Activated CD4-positive, CD25-positive, alpha-beta regulatory T cell treated with anti-CD3 and anti-CD28 coated beads, Interleukin-2, amount 50 U/mL, for 72 hours (primary cell): ENCODE results near the gene CACNB4.
A peak's percentile ranks its signal among the peaks of the same experiment; 100 is the strongest.

Experiments used
- DNase-seq: peaks from one replicate; pipeline ENCODE4 v3.0.0; 2021

The CACNB4 gene

DNA sequence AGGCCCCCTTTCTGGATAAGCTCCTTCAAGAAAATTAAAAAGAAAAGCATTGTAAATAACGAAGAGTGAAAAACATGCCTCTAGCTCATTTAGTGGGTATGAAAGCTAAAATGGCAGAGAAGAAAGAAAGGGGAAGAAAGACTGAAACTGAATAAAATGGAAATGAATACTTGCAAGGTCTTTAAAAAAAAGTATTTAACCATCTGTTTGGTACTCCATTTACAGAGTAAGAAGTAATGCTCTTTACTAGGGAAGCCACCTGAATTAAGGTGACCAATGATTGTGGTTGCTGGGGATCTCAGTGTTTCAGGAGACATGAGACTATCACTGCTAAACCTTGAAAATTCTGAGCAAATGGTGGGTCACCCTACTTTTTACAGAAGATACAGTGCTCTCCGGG is 253.0 kb downstream of the CACNB4 start:
- DNase-seq, result no peak

GRCh38 chr2:151845481-151845880 is 253.4 kb downstream of the CACNB4 start:
- DNase-seq, result no peak

GRCh38 chr2:151844211-151844896 is 254.5 kb downstream of the CACNB4 start:
- DNase-seq, result no peak

GRCh38 chr2:151843691-151844061 is 255.2 kb downstream of the CACNB4 start:
- no peak for DNase-seq

GRCh38 chr2:151842830-151843690 is 255.8 kb downstream of the CACNB4 start:
- DNase-seq, result no peak

DNA sequence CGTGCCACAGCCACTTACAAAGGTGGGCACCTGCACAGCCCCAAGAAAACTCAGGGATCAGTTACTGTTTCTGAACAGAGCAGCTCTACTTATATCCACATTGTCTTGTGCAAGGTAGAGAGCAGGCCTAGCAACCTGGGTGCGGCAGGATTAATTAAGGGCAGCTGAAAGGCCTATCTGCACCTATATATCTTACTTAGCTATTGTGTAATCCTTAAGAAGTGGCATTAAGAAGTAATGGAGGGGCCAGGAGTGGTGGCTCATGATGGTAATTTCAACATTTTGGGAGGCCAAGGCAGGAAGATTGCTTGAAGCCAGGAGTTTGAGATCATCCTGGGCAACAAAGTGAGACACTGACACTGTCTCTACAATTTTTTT is 257.8 kb downstream of the CACNB4 start:
- no peak for DNase-seq

DNA sequence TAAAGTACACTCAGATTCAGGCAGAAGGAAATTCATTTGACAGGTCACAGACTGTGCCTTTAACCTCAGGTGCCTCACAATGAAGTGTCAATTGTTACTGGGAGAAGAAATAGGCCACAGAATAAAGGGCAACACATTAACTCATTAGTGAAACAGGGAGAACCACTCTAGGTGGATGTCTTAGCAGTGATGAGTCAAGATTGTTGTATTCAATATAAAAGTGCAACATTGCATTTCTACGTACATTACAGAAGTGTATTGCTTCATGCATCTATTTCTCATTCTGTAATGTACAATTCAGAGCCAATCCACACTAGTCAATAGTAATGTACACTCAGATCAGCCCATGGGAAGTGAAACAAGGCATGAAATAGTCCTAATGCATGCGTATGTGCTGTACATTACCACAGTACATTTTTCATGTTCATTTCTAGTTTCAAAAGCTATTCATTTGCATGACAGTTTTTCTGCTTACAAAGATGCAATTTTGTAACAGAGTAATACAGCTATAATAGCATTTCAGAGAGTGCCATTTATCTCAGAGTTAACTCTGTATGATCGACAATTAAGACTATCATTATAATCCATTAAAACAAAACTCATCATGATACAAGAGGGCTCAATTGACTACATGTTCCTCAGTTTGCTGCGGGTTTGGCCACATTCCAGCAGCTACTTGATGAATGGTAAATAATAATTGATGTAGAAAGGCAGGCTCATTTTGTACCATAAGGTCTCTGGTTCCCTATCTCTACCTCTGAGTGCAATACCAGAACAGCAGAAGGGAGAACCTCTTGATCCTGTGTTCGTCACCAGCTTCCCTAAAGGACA is 258.4 kb downstream of the CACNB4 start:
- DNase-seq, result no peak

DNA sequence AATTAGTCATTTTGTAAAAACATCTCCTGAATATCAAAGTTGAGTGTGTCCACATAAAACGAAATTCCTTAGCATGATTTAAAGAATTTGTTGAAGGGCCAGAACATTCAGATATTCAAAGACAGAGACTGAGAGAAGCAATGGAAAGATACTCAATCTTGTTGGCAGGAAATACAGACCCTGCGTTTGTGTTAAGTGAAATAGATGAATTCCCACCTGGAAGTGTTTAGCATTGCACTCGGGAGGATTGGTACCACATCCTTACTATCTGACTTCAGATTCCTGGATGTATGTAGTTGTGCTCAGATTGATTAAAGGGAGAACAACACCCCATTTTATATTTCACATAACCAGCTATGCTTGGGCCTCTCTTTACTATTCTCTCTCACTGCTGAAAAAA is 260.9 kb downstream of the CACNB4 start:
- no peak for DNase-seq

DNA sequence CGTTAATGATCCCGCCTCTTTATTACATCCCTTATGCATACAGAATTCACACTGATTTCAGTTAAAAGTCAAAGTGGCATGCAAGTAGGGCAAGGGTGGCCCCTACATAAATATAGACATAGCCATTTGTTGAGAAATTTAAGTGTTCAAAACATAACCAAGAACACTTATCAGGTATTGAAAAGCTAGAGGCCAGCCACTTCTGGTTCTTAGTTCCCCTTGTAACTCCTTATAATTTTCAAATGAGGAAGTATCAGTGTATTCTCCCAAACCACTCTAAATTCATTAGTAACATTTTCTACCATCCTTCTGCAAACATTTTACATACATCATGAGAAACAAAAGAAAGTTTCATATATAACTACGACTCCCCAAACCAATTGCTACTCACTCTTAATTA is 264.9 kb downstream of the CACNB4 start:
- DNase-seq, result no peak

DNA sequence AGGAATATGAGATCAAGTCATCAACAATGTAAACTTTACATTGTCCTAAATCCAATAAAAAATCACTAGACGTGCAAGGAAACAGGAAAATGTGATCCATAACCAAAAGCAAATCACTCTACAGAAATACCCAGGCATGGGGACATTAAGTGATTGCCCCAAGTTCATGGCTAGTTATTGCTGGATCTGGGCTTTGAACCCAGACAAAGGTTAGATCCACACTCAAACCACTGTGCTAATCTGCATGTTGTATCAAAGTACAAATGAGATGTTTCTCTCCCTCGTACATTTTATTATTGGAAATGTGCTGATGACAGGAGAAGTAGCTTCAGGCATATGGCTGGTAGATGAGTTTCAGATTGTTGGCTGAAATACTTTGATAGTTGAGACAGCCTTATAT is 267.9 kb downstream of the CACNB4 start:
- DNase-seq, result no peak

GRCh38 chr2:151828890-151829324 is 269.9 kb downstream of the CACNB4 start:
- no peak for DNase-seq

DNA sequence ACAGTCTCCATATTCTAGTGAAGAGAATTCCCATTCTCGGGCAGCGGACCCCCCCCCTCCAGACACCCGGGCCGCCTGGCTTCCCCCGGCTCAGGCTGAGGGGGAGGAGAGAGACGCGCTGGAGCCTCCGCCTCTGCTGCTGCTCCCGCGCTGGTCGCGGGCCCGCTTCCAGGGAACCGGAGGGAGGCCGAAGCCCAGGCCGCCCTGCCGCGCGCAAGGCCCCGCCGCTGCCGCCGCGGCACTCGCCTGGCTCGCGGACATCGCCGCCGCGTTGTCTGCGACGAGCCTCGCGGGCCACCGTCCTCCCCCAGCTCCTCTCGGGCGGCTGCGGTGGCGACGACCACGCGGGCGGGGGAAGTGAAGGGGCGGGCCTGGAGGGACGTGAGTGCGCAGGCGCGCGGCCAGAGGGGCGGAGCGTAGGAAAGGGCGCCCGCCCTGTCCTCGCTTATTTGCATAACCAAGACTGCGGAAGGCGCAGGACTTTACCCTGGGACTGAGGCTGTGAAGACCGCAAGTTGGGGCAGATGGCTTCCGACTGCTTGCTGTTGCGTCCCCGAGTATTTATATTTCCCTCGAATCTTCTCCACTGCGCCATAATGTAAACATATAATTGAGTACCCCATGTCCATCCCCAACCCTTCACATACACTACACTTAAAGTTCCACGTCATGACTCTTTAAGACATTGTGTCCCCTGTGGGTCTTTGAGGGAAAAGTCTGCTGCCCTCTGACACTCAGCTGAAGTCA is 270.5 kb downstream of the CACNB4 start, which contains the start of gene ARL5A:
TSS of gene ARL5A (minus strand) at position 279 of the 747 bp plus-strand sequence. CDS start at position 34, 245 bp downstream.
- peak; percentile 98 for DNase-seq

- peak; percentile 33 for DNase-seq
Measured at GRCh38 chr2:151827564-151828142, 271.2 kb downstream of the CACNB4 start.

DNA sequence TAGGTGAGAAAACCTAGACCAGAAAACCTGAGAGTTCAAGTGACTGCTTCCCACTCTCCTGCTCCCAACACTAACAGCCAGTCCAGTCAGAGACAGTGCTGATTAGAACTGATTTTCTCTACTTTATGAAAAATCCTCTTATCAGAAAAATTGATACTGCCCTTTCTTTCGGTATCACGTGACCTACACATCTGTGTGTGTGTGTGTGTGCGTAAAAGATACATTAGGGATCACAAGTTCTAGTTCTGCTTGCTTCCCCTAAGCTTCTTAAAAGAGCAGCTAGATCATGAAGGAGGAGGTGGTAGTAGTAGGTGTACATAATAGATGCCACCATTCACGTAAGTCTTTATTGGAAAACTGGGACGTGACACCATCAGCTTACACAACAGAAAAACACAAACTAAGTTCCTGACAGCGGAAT is 272.1 kb downstream of the CACNB4 start:
- DNase-seq, result no peak

DNA sequence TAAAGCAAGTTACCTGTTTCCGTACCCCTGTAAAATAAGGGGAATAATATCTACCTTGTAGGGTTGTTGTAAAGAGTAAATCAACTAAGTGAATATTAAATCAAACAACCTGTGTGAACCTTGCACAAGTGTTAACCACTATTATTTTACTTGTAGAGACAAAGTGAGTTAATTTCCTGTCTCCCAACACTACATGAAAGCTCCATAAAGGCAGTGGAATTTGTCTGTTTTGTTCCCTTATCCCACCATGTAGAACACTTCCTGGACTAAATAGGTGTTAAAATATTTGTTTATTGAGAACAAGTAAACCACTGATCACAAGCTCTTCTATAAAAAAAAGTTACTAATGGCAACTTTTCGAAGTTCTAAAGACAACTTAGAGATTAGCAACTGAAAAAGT is 274.0 kb downstream of the CACNB4 start:
- no peak for DNase-seq

DNA sequence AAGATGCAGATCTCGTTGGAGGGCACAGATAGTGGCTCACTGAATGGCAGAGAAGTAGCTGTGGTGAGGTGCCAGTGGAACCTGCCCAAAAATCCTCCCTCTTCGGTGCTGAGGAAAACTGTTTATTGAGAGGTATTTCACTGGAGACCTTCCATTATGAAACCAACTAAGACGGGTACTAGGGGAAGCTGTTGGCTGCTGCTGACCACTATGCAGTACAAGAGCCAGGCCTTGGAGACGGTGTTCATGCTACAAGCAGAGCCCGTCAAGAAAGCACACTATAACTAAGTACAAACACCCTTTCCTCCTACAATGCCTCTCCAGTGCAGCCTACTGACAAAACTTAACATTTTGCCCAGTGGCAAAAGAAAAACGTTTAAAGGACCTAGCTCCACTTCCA is 275.2 kb downstream of the CACNB4 start:
- no peak for DNase-seq

- no peak for DNase-seq
Measured at GRCh38 chr2:151819920-151820319, 278.9 kb downstream of the CACNB4 start.

DNA sequence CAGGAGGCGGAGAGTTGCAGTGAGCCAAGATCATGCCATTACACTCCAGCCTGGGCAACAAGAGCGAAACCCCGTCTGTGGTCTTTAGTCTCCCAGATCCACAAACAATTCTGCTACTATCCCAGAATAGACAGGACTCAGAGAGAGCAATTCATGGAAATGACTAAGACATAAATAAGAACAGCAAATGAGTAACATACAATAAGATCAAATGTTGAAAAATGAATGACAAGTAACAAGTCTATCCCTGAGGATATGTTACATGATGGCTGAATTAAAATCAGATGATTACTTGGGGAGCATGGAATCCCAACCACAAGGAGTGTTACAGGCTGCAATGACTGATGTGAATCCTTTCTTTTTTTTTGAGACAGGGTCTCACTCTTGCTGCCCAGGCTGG is 280.9 kb downstream of the CACNB4 start:
- DNase-seq, result no peak

DNA sequence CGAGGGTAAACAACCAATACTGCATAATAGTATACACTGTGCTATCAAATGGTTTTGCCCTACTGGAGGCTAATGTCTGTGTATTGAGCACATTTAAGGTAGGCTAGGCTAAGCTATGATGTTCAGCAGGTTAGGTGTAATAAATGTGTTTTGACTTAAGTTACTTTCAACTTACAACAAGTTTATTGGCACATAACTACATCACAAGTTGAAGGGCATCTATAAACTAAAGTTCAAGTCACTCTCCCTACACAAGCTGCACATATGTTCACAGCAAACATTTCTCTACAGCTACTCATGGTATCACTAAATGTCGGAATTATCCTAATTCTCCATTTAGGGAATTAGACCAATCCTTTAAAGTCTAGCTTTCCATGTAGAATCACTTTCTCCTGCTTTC is 282.0 kb downstream of the CACNB4 start:
- DNase-seq, result no peak

DNA sequence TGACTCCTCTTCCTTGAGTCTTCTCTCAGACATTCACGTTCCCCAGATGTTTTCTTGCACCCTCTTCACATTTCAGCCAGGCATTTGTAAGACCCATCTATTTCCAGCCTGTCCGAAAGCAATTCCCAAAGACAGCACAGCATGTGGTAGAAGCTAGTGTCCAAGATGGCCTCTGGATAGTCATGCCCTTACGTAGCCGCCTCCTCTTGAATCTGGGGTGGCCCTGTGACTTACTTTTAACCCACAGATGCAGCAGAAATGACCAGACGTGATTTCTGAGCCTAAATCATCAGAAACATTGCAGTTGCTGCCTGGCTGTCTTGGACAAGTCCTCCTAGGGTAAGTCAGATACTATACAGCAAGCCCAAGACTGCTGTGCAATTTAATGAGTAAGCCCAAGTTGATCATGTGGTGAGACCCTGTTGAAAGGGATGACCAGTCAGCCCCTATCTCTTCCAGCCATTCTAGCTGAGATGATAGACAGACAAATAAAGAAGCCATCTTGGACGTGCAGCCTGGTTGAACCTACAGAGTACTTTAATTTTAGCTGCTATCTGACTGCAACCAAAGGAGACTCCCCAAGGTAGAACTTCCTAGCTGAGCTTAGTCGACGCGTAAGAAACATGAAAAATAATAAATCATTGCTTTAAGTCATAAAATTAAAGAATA is 282.9 kb downstream of the CACNB4 start:
- no peak for DNase-seq

GRCh38 chr2:151810489-151810888 is 288.4 kb downstream of the CACNB4 start:
- no peak for DNase-seq

DNA sequence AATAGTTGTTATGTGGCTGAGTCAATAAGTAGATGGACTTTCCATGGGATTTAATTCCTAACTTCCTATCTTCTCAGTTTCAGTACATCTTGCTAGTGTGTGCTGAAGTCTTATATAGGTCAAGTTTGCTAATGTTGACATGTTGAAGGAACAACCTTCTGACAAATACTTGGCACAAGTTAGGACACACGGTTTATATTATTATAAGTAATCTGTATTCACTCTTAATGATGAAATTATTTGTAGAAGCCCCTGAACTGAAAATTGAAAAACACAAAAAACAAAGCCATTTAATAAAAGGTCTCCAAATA is 289.8 kb downstream of the CACNB4 start:
- no peak for DNase-seq
